Measurements from ENCODE around the gene IL20. TPM values are rescaled to one million over a fixed set of nuclear protein-coding genes. Genes with fewer than 3 reads are reported as not detected.
A peak's percentile ranks its signal among the peaks of the same experiment; 100 is the strongest.

IL20 gene
- total and polyA plus RNA-seq, 2 experiments from 2014 or later: not detected

GRCh38 chr1:206893380-206893779 lies 28.0 kb downstream of the IL20 start:
- Histone ChIP-seq H3K4me3 (no peak overlapping the region), H3K4me1 (ENCODE audit: low read depth) (no peaks in the 10 kb centered on the region), H3K9me3 (ENCODE audit: low read depth) (no peaks in the 10 kb centered on the region), H3K27me3 (no peaks in the 10 kb centered on the region), H3K36me3 (no peaks in the 10 kb centered on the region), H3K27ac (no peak overlapping the region)
- no peak for DNase-seq (ENCODE audit: low read depth in 1 of 2, low spot score in 1 of 2)
- no peak for TF ChIP-seq CTCF (IDR thresholded peaks at IDR 0.05; ENCODE audit: low read depth, low read length)

GRCh38 chr1:206895325-206895724 lies 29.9 kb downstream of the IL20 start:
- Histone ChIP-seq H3K4me3 (no peak overlapping the region), H3K36me3 (no peaks in the 10 kb centered on the region), H3K4me1 (ENCODE audit: low read depth) (no peaks in the 10 kb centered on the region), H3K27ac (no peak overlapping the region), H3K27me3 (no peaks in the 10 kb centered on the region), H3K9me3 (ENCODE audit: low read depth) (no peaks in the 10 kb centered on the region)
- DNase-seq (ENCODE audit: low read depth in 1 of 2, low spot score in 1 of 2): no peak
- TF ChIP-seq CTCF (IDR thresholded peaks at IDR 0.05; ENCODE audit: low read depth, low read length): no peak

GRCh38 chr1:206895837-206896242 lies 30.4 kb downstream of the IL20 start:
- no peak for TF ChIP-seq CTCF (IDR thresholded peaks at IDR 0.05; ENCODE audit: low read depth, low read length)
- H3K27me3 ChIP-seq: no peaks in the 10 kb centered on the region
- H3K36me3 ChIP-seq: no peaks in the 10 kb centered on the region
- H3K4me1 ChIP-seq (ENCODE audit: low read depth): no peaks in the 10 kb centered on the region
- no peaks in the 10 kb centered on the region for H3K9me3 ChIP-seq (ENCODE audit: low read depth)
- DNase-seq (ENCODE audit: low read depth in 1 of 2, low spot score in 1 of 2): peak in 1 of 2 donors; percentile 69
- no peak overlapping the region for H3K4me3 ChIP-seq
- H3K27ac ChIP-seq: no peak overlapping the region

GRCh38 chr1:206896261-206896660 lies 30.8 kb downstream of the IL20 start:
- no peak for DNase-seq (ENCODE audit: low read depth in 1 of 2, low spot score in 1 of 2)
- Histone ChIP-seq H3K4me1 (ENCODE audit: low read depth) (no peaks in the 10 kb centered on the region), H3K36me3 (no peaks in the 10 kb centered on the region), H3K4me3 (no peak overlapping the region), H3K9me3 (ENCODE audit: low read depth) (no peaks in the 10 kb centered on the region), H3K27me3 (no peaks in the 10 kb centered on the region), H3K27ac (no peak overlapping the region)
- TF ChIP-seq CTCF (IDR thresholded peaks at IDR 0.05; ENCODE audit: low read depth, low read length): no peak

- Histone ChIP-seq H3K27me3 (no peaks in the 10 kb centered on the region), H3K27ac (no peak within 1 kb of the TSS), H3K9me3 (ENCODE audit: low read depth) (no peaks in the 10 kb centered on the region), H3K4me3 (no peak within 1 kb of the TSS), H3K36me3 (no peaks in the 10 kb centered on the region), H3K4me1 (ENCODE audit: low read depth) (no peaks in the 10 kb centered on the region)
- TF ChIP-seq CTCF (IDR thresholded peaks at IDR 0.05; ENCODE audit: low read depth, low read length): no peak
- no peak for DNase-seq (ENCODE audit: low read depth in 1 of 2, low spot score in 1 of 2)
Measured at GRCh38 chr1:206897175-206897574, 31.8 kb downstream of the IL20 start, which contains the start of gene IL24. IL24 (plus strand) TSS chr1:206897443; CDS start chr1:206897833, 390 bp downstream.

Measured in cardiac muscle cell (in vitro differentiated cells and primary cell).